ENCODE results near the gene KIAA1549. TPM values are rescaled to one million over a fixed set of nuclear protein-coding genes. Genes with fewer than 3 reads are reported as not detected.

Gene KIAA1549
- total and polyA plus RNA-seq, 4 donors, result 0.13 to 0.89 (median 0.42) TPM

DNA sequence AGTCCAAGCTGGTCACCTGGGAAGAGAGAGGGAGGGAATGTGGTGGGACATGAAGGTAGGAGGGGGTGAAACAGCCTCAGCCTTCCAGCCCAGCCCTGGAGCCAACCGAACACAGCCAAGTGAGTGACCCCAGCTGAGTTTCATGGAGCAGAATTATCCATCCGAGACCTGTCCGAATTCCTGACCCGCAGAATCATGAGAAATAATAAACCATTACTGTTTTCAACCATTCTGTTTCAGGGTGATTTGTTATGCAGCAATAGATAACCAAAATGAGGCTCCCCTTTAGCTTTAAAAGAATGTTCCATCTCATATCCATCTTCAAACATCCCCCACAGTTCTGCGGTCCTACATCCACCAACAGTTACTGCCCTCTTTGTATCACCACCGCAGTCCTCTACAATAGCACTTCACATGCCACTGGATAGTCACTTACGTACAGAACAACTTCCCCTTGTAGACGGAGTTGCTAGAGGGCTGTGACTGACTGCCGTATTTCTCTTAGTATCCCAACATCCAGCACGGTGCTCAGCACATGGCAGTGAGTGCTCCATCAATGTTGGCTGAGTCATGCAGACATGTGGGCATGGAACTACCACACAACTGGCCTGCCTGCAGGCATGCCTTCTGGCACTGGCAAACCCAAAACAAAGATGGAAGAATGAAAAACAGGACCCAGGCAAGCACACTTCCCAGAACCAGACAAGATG, 18.5 kb downstream of the KIAA1549 start:
- 92% methylated on average over 10 of the region's 10 CpGs for WGBS
- no peak overlapping the region for H3K4me3 ChIP-seq (ENCODE audit: low read depth in 1 of 3, low read length in 3 of 3)
- no peak for DNase-seq (ENCODE audit: low spot score)
- H3K9ac ChIP-seq (ENCODE audit: low read depth in 1 of 2, low read length in 2 of 2), result no peak overlapping the region
- H3K27me3 ChIP-seq (ENCODE audit: control insufficient read depth in 4 of 4, insufficient read depth in 4 of 4, low read length in 3 of 4), result no peaks in the 10 kb centered on the region
- H3K4me1 ChIP-seq (ENCODE audit: control insufficient read depth in 4 of 4, insufficient read depth in 4 of 4, low read length in 3 of 4), result peaks cover 0 to 7% (median 2%) of the 10 kb centered on the region in 4 donors
- H3K9me3 ChIP-seq (ENCODE audit: control insufficient read depth in 4 of 4, low read length in 3 of 4), result no peaks in the 10 kb centered on the region
- no peaks in the 10 kb centered on the region for H3K36me3 ChIP-seq (ENCODE audit: control insufficient read depth in 4 of 4, insufficient read depth in 3 of 4, low read depth in 1 of 4, low read length in 3 of 4)
- no peak overlapping the region for H3K27ac ChIP-seq (ENCODE audit: low read depth in 1 of 2, low read length in 2 of 2)
- TF ChIP-seq EGR1 (IDR thresholded peaks at IDR 0.05; ENCODE audit: low read depth in 2 of 2), result no peak
- no peak for TF ChIP-seq RAD21 (IDR thresholded peaks at IDR 0.05)
- no peak for TF ChIP-seq SP1 (IDR thresholded peaks at IDR 0.05)
- TF ChIP-seq, protein P1, sequence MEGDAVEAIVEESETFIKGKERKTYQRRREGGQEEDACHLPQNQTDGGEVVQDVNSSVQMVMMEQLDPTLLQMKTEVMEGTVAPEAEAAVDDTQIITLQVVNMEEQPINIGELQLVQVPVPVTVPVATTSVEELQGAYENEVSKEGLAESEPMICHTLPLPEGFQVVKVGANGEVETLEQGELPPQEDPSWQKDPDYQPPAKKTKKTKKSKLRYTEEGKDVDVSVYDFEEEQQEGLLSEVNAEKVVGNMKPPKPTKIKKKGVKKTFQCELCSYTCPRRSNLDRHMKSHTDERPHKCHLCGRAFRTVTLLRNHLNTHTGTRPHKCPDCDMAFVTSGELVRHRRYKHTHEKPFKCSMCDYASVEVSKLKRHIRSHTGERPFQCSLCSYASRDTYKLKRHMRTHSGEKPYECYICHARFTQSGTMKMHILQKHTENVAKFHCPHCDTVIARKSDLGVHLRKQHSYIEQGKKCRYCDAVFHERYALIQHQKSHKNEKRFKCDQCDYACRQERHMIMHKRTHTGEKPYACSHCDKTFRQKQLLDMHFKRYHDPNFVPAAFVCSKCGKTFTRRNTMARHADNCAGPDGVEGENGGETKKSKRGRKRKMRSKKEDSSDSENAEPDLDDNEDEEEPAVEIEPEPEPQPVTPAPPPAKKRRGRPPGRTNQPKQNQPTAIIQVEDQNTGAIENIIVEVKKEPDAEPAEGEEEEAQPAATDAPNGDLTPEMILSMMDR (IDR thresholded peaks at IDR 0.05; ENCODE audit: low read depth, low read length, missing input control), result no peak
- no peak for TF ChIP-seq HNF4G (IDR thresholded peaks at IDR 0.05)
- TF ChIP-seq, protein P2, sequence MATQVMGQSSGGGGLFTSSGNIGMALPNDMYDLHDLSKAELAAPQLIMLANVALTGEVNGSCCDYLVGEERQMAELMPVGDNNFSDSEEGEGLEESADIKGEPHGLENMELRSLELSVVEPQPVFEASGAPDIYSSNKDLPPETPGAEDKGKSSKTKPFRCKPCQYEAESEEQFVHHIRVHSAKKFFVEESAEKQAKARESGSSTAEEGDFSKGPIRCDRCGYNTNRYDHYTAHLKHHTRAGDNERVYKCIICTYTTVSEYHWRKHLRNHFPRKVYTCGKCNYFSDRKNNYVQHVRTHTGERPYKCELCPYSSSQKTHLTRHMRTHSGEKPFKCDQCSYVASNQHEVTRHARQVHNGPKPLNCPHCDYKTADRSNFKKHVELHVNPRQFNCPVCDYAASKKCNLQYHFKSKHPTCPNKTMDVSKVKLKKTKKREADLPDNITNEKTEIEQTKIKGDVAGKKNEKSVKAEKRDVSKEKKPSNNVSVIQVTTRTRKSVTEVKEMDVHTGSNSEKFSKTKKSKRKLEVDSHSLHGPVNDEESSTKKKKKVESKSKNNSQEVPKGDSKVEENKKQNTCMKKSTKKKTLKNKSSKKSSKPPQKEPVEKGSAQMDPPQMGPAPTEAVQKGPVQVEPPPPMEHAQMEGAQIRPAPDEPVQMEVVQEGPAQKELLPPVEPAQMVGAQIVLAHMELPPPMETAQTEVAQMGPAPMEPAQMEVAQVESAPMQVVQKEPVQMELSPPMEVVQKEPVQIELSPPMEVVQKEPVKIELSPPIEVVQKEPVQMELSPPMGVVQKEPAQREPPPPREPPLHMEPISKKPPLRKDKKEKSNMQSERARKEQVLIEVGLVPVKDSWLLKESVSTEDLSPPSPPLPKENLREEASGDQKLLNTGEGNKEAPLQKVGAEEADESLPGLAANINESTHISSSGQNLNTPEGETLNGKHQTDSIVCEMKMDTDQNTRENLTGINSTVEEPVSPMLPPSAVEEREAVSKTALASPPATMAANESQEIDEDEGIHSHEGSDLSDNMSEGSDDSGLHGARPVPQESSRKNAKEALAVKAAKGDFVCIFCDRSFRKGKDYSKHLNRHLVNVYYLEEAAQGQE (IDR thresholded peaks at IDR 0.05), result no peak
- TF ChIP-seq HNF4A (conservative IDR thresholded peaks at IDR 0.05), result no peak
- TF ChIP-seq GABPA (IDR thresholded peaks at IDR 0.05 in 1 of 2, conservative IDR thresholded peaks at IDR 0.05 in 1 of 2), result no peak
- TF ChIP-seq, protein P3, sequence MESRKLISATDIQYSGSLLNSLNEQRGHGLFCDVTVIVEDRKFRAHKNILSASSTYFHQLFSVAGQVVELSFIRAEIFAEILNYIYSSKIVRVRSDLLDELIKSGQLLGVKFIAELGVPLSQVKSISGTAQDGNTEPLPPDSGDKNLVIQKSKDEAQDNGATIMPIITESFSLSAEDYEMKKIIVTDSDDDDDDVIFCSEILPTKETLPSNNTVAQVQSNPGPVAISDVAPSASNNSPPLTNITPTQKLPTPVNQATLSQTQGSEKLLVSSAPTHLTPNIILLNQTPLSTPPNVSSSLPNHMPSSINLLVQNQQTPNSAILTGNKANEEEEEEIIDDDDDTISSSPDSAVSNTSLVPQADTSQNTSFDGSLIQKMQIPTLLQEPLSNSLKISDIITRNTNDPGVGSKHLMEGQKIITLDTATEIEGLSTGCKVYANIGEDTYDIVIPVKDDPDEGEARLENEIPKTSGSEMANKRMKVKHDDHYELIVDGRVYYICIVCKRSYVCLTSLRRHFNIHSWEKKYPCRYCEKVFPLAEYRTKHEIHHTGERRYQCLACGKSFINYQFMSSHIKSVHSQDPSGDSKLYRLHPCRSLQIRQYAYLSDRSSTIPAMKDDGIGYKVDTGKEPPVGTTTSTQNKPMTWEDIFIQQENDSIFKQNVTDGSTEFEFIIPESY (IDR thresholded peaks at IDR 0.05), result no peak
- no peak for TF ChIP-seq JUND (IDR thresholded peaks at IDR 0.05)
- TF ChIP-seq, protein P4, sequence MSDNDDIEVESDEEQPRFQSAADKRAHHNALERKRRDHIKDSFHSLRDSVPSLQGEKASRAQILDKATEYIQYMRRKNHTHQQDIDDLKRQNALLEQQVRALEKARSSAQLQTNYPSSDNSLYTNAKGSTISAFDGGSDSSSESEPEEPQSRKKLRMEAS (IDR thresholded peaks at IDR 0.05), result no peak
- TF ChIP-seq FOXA1 (IDR thresholded peaks at IDR 0.05), result no peak
- no peak for TF ChIP-seq YY1 (IDR thresholded peaks at IDR 0.05)
- no peak for TF ChIP-seq FOXA2 (IDR thresholded peaks at IDR 0.05)
- TF ChIP-seq NR2F2 (IDR thresholded peaks at IDR 0.05), result no peak
- no peak for TF ChIP-seq TAF1 (conservative IDR thresholded peaks at IDR 0.05)
- TF ChIP-seq RXRA (IDR thresholded peaks at IDR 0.05), result no peak
- TF ChIP-seq, protein P5, sequence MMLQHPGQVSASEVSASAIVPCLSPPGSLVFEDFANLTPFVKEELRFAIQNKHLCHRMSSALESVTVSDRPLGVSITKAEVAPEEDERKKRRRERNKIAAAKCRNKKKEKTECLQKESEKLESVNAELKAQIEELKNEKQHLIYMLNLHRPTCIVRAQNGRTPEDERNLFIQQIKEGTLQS (IDR thresholded peaks at IDR 0.05), result no peak
